GM12878 (cell line): ENCODE data around the gene ADAMTSL5.

Experiments used
- CHD1 ChIP-seq: IDR thresholded peaks from 2 replicates; pipeline ENCODE4 v1.6.1; 2012; ENCODE audit warnings: low read depth, low read length, improper control_type of control experiment
- CREM ChIP-seq: IDR thresholded peaks from 2 replicates; pipeline ENCODE4 v1.6.1; 2014; ENCODE audit warnings: antibody characterized with exemption, low read depth
- EZH2 ChIP-seq: IDR thresholded peaks from 2 replicates; pipeline ENCODE4 v1.6.1; 2012; ENCODE audit warnings: low read depth, mild to moderate bottlenecking, control low read depth, inconsistent platforms, low read length, borderline replicate concordance; ENCODE audit not compliant: control insufficient read depth
- MTA3 ChIP-seq: IDR thresholded peaks from 2 replicates; pipeline ENCODE4 v1.6.1; 2012; ENCODE audit warnings: low read length, inconsistent platforms, borderline replicate concordance
- TBL1XR1 ChIP-seq: IDR thresholded peaks from 2 replicates; pipeline ENCODE4 v1.6.1; 2012; ENCODE audit warnings: low read depth, low read length, improper control_type of control experiment
- ZNF217 ChIP-seq: fragments of 450-650 bp; IDR thresholded peaks from 2 replicates; pipeline ENCODE4 v1.6.1; 2017; ENCODE audit warnings: antibody characterized with exemption, mild to moderate bottlenecking
- ZNF384 ChIP-seq: IDR thresholded peaks from 2 replicates; pipeline ENCODE4 v1.6.1; 2012; ENCODE audit warnings: low read depth, mild to moderate bottlenecking, low read length, improper control_type of control experiment, borderline replicate concordance
- TF ChIP-seq, protein P1 (sequence below): IDR thresholded peaks from 2 replicates; pipeline ENCODE4 v1.6.1; 2011; ENCODE audit warnings: low read depth, low read length, improper control_type of control experiment, borderline replicate concordance
- TF ChIP-seq, protein P2 (sequence below): IDR thresholded peaks from 2 replicates; pipeline ENCODE4 v1.6.1; 2012; ENCODE audit warnings: mild to moderate bottlenecking, low read depth, low read length
- TF ChIP-seq, protein P3 (sequence below): IDR thresholded peaks from 2 replicates; pipeline ENCODE4 v1.6.1; 2011; ENCODE audit warnings: borderline replicate concordance, low read depth, mild to moderate bottlenecking, moderate library complexity, mixed read lengths, low read length; ENCODE audit not compliant: insufficient read depth; ENCODE audit errors: extremely low read length
- TF ChIP-seq, protein P4 (sequence below): IDR thresholded peaks from 2 replicates; pipeline ENCODE4 v1.6.1; 2012; ENCODE audit warnings: low read length, inconsistent platforms

DNA sequence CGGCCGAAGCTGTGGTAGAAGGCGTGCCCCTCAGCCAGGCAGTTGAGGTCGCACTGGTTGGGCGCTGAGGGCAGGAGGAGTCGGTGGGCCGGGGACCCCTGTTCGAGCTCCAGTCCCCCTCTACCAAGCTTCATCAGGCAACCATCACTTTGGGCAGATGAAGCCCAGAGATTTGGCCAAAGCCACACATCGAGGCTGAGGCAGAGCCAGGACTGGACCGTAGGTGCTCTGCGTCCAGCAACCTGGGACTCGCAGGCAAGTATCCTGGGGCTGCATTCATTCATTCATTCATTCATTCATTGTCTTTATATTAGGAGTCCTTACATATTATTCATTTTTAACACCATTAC, 4.3 kb downstream of the ADAMTSL5 start:
- TF ChIP-seq EZH2 (no peak), CREM (no peak), MTA3 (no peak), ZNF384 (no peak), TBL1XR1 (no peak), ZNF217 (no peak), CHD1 (no peak)
- TF ChIP-seq, protein P1, sequence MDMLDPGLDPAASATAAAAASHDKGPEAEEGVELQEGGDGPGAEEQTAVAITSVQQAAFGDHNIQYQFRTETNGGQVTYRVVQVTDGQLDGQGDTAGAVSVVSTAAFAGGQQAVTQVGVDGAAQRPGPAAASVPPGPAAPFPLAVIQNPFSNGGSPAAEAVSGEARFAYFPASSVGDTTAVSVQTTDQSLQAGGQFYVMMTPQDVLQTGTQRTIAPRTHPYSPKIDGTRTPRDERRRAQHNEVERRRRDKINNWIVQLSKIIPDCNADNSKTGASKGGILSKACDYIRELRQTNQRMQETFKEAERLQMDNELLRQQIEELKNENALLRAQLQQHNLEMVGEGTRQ = no peak
- TF ChIP-seq, protein P2, sequence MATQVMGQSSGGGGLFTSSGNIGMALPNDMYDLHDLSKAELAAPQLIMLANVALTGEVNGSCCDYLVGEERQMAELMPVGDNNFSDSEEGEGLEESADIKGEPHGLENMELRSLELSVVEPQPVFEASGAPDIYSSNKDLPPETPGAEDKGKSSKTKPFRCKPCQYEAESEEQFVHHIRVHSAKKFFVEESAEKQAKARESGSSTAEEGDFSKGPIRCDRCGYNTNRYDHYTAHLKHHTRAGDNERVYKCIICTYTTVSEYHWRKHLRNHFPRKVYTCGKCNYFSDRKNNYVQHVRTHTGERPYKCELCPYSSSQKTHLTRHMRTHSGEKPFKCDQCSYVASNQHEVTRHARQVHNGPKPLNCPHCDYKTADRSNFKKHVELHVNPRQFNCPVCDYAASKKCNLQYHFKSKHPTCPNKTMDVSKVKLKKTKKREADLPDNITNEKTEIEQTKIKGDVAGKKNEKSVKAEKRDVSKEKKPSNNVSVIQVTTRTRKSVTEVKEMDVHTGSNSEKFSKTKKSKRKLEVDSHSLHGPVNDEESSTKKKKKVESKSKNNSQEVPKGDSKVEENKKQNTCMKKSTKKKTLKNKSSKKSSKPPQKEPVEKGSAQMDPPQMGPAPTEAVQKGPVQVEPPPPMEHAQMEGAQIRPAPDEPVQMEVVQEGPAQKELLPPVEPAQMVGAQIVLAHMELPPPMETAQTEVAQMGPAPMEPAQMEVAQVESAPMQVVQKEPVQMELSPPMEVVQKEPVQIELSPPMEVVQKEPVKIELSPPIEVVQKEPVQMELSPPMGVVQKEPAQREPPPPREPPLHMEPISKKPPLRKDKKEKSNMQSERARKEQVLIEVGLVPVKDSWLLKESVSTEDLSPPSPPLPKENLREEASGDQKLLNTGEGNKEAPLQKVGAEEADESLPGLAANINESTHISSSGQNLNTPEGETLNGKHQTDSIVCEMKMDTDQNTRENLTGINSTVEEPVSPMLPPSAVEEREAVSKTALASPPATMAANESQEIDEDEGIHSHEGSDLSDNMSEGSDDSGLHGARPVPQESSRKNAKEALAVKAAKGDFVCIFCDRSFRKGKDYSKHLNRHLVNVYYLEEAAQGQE = no peak
- TF ChIP-seq, protein P3, sequence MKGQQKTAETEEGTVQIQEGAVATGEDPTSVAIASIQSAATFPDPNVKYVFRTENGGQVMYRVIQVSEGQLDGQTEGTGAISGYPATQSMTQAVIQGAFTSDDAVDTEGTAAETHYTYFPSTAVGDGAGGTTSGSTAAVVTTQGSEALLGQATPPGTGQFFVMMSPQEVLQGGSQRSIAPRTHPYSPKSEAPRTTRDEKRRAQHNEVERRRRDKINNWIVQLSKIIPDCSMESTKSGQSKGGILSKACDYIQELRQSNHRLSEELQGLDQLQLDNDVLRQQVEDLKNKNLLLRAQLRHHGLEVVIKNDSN = no peak
- TF ChIP-seq, protein P4, sequence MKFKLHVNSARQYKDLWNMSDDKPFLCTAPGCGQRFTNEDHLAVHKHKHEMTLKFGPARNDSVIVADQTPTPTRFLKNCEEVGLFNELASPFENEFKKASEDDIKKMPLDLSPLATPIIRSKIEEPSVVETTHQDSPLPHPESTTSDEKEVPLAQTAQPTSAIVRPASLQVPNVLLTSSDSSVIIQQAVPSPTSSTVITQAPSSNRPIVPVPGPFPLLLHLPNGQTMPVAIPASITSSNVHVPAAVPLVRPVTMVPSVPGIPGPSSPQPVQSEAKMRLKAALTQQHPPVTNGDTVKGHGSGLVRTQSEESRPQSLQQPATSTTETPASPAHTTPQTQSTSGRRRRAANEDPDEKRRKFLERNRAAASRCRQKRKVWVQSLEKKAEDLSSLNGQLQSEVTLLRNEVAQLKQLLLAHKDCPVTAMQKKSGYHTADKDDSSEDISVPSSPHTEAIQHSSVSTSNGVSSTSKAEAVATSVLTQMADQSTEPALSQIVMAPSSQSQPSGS = no peak
